Activated T-cell treated with anti-CD3 and anti-CD28 coated beads for 4 hours (primary cell): ENCODE measurements around the gene TYW1.
"Not testable (repeated sequence)": the region's sequence is repeated elsewhere in the genome, so short reads cannot be mapped to it uniquely, and the experiment has no call there.

Experiments used
- DNase-seq: peaks from one replicate; pipeline ENCODE4 v3.0.0-alpha.2; 2020

Gene TYW1

GRCh38 chr7:67049908-67050307 is 53.3 kb downstream of the TYW1 start:
- DNase-seq, result not testable (repeated sequence)

GRCh38 chr7:67052161-67052560 is 55.5 kb downstream of the TYW1 start:
- not testable (repeated sequence) for DNase-seq

- no peak for DNase-seq
These were observed 60.0 kb downstream of the TYW1 start for GRCh38 chr7:67056683-67057082.

- DNase-seq, result not testable (repeated sequence)
These were observed 64.7 kb downstream of the TYW1 start for GRCh38 chr7:67061321-67061720.

GRCh38 chr7:67062802-67063201 is 66.2 kb downstream of the TYW1 start:
- not testable (repeated sequence) for DNase-seq

GRCh38 chr7:67066950-67067622 is 70.5 kb downstream of the TYW1 start:
- DNase-seq, result not testable (repeated sequence)

GRCh38 chr7:67076120-67076519 is 79.5 kb downstream of the TYW1 start:
- not testable (repeated sequence) for DNase-seq

- not testable (repeated sequence) for DNase-seq
These were observed 86.2 kb downstream of the TYW1 start for GRCh38 chr7:67082880-67083279.

GRCh38 chr7:67089261-67089660 is 92.6 kb downstream of the TYW1 start:
- not testable (repeated sequence) for DNase-seq

- DNase-seq, result not testable (repeated sequence)
These were observed 94.4 kb downstream of the TYW1 start for GRCh38 chr7:67091053-67091452.

GRCh38 chr7:67098031-67098430 is 101.4 kb downstream of the TYW1 start:
- DNase-seq, result not testable (repeated sequence)

GRCh38 chr7:67099406-67099805 is 102.8 kb downstream of the TYW1 start:
- DNase-seq, result not testable (repeated sequence)

- DNase-seq, result not testable (repeated sequence)
These were observed 103.4 kb downstream of the TYW1 start for GRCh38 chr7:67100038-67100437.

- DNase-seq, result no peak
These were observed 104.3 kb downstream of the TYW1 start for GRCh38 chr7:67100956-67101361.

- DNase-seq, result not testable (repeated sequence)
These were observed 108.3 kb downstream of the TYW1 start for GRCh38 chr7:67104937-67105336.

GRCh38 chr7:67105377-67105776 is 108.7 kb downstream of the TYW1 start:
- DNase-seq, result no peak

GRCh38 chr7:67106255-67106654 is 109.6 kb downstream of the TYW1 start:
- DNase-seq, result not testable (repeated sequence)

- DNase-seq, result not testable (repeated sequence)
These were observed 114.7 kb downstream of the TYW1 start for GRCh38 chr7:67111342-67111741.

- not testable (repeated sequence) for DNase-seq
These were observed 118.0 kb downstream of the TYW1 start for GRCh38 chr7:67114483-67115246.

GRCh38 chr7:67120491-67120890 is 123.9 kb downstream of the TYW1 start:
- DNase-seq, result not testable (repeated sequence)

GRCh38 chr7:67128257-67128656 is 131.6 kb downstream of the TYW1 start:
- not testable (repeated sequence) for DNase-seq

- not testable (repeated sequence) for DNase-seq
These were observed 134.1 kb downstream of the TYW1 start for GRCh38 chr7:67130766-67131165.

GRCh38 chr7:67134912-67135311 is 138.3 kb downstream of the TYW1 start:
- DNase-seq, result not testable (repeated sequence)
